Activated CD4-positive, alpha-beta memory T cell treated with anti-CD3 and anti-CD28 coated beads, Interleukin-2, amount 10 ng/mL, durations not matched to agents 7 days and 5 days (primary cell): Measurements from ENCODE around the gene VGLL1. TPM values are rescaled to one million over a fixed set of nuclear protein-coding genes. Genes with fewer than 3 reads are reported as not detected.

Experiments used
- CTCF ChIA-PET: fragments of 350-600 bp; sonication (Branson Sonifier 250); formaldehyde crosslinking; loops from one replicate; lab custom pipeline; 2021; ENCODE audit warnings: antibody characterized with exemption, inconsistent platforms; lab: Charles Lee
- POLR2A ChIA-PET: fragments of 350-600 bp; sonication (Branson Sonifier 250); formaldehyde crosslinking; loops from one replicate; lab custom pipeline; 2021; ENCODE audit warnings: antibody characterized with exemption; lab: Charles Lee
- DNase-seq: peaks from one replicate; pipeline ENCODE4 v3.0.0-alpha.2; 2020
- H3K27ac Mint-ChIP-seq: one replicate; pipeline ENCODE4 v1.8.0; 2021; ENCODE audit warnings: mild to moderate bottlenecking, mixed read lengths
- H3K27me3 Mint-ChIP-seq: one replicate; pipeline ENCODE4 v1.8.0; 2021; ENCODE audit warnings: mixed read lengths
- H3K36me3 Mint-ChIP-seq: one replicate; pipeline ENCODE4 v1.8.0; 2021; ENCODE audit warnings: low read depth, mixed read lengths
- H3K4me1 Mint-ChIP-seq: one replicate; pipeline ENCODE4 v1.8.0; 2021; ENCODE audit warnings: mixed read lengths
- H3K4me3 Mint-ChIP-seq: one replicate; pipeline ENCODE4 v1.8.0; 2021; ENCODE audit warnings: mild to moderate bottlenecking, mixed read lengths
- H3K9me3 Mint-ChIP-seq: one replicate; pipeline ENCODE4 v1.8.0; 2021; ENCODE audit warnings: mixed read lengths
- total RNA-seq, 2 experiments: library from RNA; stranded (reverse); gene quantifications; one replicate each; pipeline ENCODE4 v1.2.3, GENCODE V29; 2021

The VGLL1 gene, protein sequence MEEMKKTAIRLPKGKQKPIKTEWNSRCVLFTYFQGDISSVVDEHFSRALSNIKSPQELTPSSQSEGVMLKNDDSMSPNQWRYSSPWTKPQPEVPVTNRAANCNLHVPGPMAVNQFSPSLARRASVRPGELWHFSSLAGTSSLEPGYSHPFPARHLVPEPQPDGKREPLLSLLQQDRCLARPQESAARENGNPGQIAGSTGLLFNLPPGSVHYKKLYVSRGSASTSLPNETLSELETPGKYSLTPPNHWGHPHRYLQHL
- not detected for total RNA-seq

DNA sequence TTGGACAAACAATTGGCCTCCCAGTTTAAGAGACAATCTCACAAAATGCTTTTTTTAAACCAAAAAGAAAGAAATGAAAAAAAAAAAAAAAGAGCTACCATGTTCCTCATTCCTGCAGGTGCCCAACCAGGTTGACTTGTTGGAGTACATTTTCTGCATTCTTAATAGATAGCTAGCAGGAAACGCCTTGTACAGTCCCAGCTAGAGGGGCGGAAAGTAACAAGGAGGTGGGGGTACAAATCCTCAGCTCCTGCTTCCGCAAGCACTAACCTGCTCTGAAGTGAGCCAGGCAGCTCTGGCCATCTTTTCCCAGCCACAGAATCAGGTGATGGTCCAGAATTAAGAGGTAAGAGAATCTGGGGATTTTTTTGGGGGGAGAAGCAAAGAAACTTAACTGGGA lies at the start of gene VGLL1:
TSS of gene VGLL1 (plus strand) at position 265 of the 400 bp plus-strand sequence. CDS start 3,806 bp downstream, outside the sequence.
- Mint-ChIP-seq H3K4me3 (no peak within 1 kb of the TSS), H3K4me1 (peaks cover 2% of the 10 kb centered on the region), H3K27me3 (peaks cover 3% of the 10 kb centered on the region), H3K9me3 (no peaks in the 10 kb centered on the region), H3K36me3 (no peaks in the 10 kb centered on the region), H3K27ac (no peak within 1 kb of the TSS)
- ChIA-PET POLR2A (no interaction called here), CTCF (no interaction called here)
- DNase-seq: no peak

DNA sequence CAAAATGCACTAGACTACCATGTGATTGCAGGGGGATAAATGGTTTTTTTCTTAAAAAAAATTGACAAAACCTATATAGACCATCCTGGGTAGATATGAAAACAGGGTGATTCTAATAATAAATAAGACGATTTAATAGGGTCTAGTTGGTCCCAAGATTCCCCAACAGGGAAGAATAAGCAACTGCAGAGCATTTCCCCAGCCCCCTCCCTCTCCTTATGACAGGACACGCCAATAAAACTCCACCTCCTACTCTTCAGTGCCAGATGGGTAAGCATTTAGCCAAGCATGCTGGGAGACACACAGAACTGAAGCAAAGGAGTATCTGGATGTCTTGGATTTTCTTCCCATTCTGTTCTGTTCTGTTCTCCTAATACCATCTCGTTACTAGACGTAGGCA lies 44.4 kb upstream of the VGLL1 start, which contains the start of gene BRS3:
TSS of gene BRS3 (plus strand) at position 301 of the 400 bp plus-strand sequence. CDS start 168 bp downstream, outside the sequence.
- POLR2A ChIA-PET: no interaction called here
- H3K9me3 Mint-ChIP-seq: no peaks in the 10 kb centered on the region
- H3K36me3 Mint-ChIP-seq: no peaks in the 10 kb centered on the region
- H3K27ac Mint-ChIP-seq: no peak within 1 kb of the TSS
- H3K4me1 Mint-ChIP-seq: no peaks in the 10 kb centered on the region
- peaks cover 55% of the 10 kb centered on the region for H3K27me3 Mint-ChIP-seq
- CTCF ChIA-PET: no interaction called here
- DNase-seq: no peak
- no peak within 1 kb of the TSS for H3K4me3 Mint-ChIP-seq

DNA sequence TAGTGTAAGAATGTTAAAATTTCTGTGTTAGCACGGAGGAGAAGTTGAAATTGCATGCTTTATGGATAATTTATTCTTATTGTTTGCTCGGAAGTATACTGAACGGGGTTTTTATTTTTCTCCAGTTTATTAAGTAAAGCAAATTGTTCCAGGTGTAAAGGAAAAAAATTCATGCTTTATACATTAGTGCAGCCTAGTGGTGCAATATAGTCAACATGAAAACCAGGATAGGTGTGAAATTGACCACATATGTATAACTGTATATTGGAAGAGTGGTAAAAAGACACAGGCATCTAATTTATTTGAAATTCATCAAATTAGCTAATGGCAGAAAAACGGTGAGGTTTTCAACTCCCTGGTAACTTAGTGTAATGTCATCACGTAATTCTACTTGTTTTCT lies 43.3 kb upstream of the VGLL1 start:
- Mint-ChIP-seq H3K9me3 (no peaks in the 10 kb centered on the region), H3K36me3 (no peaks in the 10 kb centered on the region), H3K4me1 (no peaks in the 10 kb centered on the region), H3K4me3 (no peak overlapping the region), H3K27ac (no peak overlapping the region), H3K27me3 (peaks cover 57% of the 10 kb centered on the region)
- DNase-seq: no peak
- ChIA-PET CTCF (interaction anchor here (1.0 kb wide), 1 partner anchor 152 kb away, joined by 3 read pairs; no protein-coding TSS in a partner anchor), POLR2A (no interaction called here)

DNA sequence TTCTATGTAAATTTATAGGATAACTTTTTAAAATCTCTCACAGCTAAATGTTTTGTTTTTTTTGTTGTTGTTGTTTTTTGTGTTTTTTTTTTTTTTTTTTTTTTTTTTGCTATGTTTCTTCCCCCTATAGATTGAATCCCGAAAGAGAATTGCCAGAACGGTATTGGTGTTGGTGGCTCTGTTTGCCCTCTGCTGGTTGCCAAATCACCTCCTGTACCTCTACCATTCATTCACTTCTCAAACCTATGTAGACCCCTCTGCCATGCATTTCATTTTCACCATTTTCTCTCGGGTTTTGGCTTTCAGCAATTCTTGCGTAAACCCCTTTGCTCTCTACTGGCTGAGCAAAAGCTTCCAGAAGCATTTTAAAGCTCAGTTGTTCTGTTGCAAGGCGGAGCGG lies 40.2 kb upstream of the VGLL1 start:
- CTCF ChIA-PET: interaction anchor here (0.6 kb wide), 1 partner anchor 34 kb away, joined by 6 read pairs; no protein-coding TSS in a partner anchor

DNA sequence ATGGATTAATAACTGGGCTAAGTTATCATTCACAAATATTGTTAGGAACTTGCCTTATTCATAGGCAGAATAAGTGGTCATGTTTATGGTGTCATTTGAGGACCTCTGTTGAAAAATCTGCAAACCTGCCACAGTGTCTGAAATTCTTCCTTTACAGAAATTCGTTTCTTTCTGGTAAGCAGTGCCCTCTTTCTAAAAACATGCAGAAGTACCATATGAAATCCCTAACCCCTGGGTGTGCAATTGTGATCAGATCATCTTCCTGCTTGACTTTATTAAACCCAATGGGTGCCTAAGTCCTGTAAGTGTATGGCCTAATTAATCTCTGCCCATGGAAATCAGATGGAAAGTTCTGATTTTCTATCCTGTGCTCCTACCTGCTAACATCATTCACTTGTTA lies 39.0 kb upstream of the VGLL1 start:
- Mint-ChIP-seq H3K27me3 (peaks cover 35% of the 10 kb centered on the region), H3K27ac (no peak overlapping the region), H3K36me3 (no peaks in the 10 kb centered on the region), H3K4me3 (no peak overlapping the region), H3K4me1 (peaks cover 12% of the 10 kb centered on the region), H3K9me3 (no peaks in the 10 kb centered on the region)
- ChIA-PET CTCF (no interaction called here), POLR2A (no interaction called here)
- no peak for DNase-seq

More for the DNA sequence above, 40.2 kb upstream of the VGLL1 start:
- Mint-ChIP-seq H3K9me3 (no peaks in the 10 kb centered on the region), H3K36me3 (no peaks in the 10 kb centered on the region), H3K4me3 (no peak overlapping the region), H3K4me1 (peaks cover 12% of the 10 kb centered on the region), H3K27me3 (peaks cover 40% of the 10 kb centered on the region), H3K27ac (no peak overlapping the region)
- POLR2A ChIA-PET: no interaction called here
- no peak for DNase-seq

DNA sequence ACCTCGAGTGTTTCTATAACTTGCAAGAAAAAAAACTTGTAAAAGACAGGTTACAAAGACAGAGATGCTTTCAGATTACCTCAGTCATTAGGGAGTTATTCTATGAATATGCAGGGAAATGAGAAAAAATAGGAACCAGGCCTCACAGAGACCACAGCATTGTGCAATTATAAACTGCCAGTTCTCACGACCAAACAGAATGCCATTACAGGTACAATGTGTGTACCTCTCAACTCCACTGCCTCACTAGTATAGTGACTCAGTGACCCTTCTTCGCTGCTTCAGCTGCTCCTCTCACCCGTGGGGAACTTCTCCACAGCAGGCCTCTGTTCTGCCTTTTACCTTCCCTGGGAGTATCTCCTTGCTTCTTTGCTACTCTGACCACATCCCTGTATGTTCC lies 37.0 kb upstream of the VGLL1 start:
- Mint-ChIP-seq H3K27ac (peak overlapping the region; percentile 49), H3K4me1 (peaks cover 24% of the 10 kb centered on the region), H3K9me3 (no peaks in the 10 kb centered on the region), H3K4me3 (no peak overlapping the region), H3K27me3 (peaks cover 19% of the 10 kb centered on the region), H3K36me3 (peaks cover 6% of the 10 kb centered on the region)
- ChIA-PET CTCF (no interaction called here), POLR2A (interaction anchor here (2.2 kb wide), 1 partner anchor 385 kb away, joined by 8 read pairs; the partner anchor contains the start of gene RBMX)
- DNase-seq: no peak

DNA sequence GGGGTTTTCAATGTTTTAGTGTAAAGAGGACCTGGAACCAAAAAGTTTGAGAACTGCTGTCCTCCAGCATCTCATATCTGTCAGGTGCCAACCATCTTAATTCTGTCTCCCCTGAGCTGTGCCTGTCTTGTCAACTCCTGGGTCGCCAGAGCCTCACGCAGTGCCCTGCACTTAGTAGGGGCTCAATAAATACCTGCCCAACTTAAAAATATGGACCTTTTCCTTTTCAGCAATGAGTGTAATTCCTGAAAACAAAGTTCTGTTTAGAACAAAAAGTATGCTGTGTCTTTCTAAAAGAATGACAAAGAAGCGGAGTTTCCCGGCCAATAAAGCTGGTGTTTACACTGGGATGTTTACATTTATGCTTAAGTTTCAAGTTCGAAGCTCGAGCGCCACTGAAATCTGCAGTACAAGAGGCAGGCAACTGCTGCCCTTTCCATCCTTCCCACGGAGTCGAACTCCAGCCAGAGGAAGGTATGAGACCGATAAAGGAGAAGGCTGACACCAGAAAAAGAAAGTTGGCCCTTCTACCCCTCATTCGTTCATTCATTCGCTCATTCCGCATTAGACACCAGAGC lies 35.7 kb upstream of the VGLL1 start:
- peaks cover 11% of the 10 kb centered on the region for H3K27me3 Mint-ChIP-seq
- ChIA-PET POLR2A (interaction anchor here (0.8 to 2.7 kb wide), 12 partner anchors 28 to 522 kb away, joined by 3 to 23 read pairs (median 6); partner anchors contain the start of genes MMGT1 and RBMX), CTCF (no interaction called here)
- no peaks in the 10 kb centered on the region for H3K9me3 Mint-ChIP-seq
- DNase-seq: peak; percentile 15
- H3K36me3 Mint-ChIP-seq: peaks cover 15% of the 10 kb centered on the region
- peaks cover 32% of the 10 kb centered on the region for H3K4me1 Mint-ChIP-seq
- peak overlapping the region; percentile 88 for H3K4me3 Mint-ChIP-seq
- H3K27ac Mint-ChIP-seq: peak overlapping the region; percentile 97

DNA sequence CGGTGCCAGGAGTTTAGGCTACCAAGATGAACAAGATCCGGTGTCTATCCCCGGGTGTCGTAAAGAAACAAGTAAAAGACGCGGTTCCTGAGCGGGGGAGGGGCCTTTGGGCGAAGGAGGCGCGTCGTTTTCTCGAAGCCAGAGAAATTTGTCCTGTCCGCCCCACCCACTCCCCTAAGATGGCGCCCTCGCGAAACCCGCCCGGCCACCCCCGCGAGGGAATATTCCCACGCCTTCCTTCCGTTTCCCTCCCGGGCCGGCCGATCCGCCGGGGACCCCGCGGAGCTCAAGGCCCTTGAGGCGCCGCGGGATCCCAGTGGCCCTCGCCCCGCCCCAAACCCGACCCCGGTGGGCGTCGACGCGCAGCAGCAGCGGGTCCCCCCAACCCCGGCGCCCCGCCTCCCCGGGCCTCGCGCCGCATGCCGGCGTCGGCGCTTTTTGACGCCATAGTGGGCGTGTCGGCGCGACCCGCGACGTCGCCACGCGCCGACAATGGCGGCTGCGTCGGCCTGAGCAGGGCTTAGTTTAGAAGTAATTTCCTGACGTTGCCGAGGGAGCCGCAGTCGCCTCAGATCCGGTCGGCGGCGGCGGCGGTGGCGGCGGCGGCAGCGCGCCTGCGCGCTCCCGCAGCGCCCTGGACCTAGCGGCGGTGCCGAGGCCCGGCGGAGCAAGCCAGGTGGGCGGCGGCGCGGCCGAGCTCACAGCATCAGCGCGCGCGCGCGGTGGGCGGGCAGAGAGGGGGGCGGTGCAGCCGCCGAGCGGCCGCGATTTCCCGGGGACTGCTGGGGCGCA lies 35.1 kb upstream of the VGLL1 start:
- Mint-ChIP-seq H3K27me3 (peaks cover 9% of the 10 kb centered on the region), H3K27ac (peak overlapping the region; percentile 97), H3K9me3 (no peaks in the 10 kb centered on the region), H3K36me3 (peaks cover 19% of the 10 kb centered on the region), H3K4me1 (peaks cover 36% of the 10 kb centered on the region), H3K4me3 (peak overlapping the region; percentile 88)
- ChIA-PET CTCF (interaction anchor here (2.1 kb wide), 1 partner anchor 81 kb away, joined by 12 read pairs; no protein-coding TSS in a partner anchor), POLR2A (interaction anchor here (0.6 to 2.7 kb wide), 16 partner anchors 9 to 523 kb away, joined by 3 to 23 read pairs (median 5); partner anchors contain the start of genes MMGT1 and RBMX)
- DNase-seq: peak; percentile 90

DNA sequence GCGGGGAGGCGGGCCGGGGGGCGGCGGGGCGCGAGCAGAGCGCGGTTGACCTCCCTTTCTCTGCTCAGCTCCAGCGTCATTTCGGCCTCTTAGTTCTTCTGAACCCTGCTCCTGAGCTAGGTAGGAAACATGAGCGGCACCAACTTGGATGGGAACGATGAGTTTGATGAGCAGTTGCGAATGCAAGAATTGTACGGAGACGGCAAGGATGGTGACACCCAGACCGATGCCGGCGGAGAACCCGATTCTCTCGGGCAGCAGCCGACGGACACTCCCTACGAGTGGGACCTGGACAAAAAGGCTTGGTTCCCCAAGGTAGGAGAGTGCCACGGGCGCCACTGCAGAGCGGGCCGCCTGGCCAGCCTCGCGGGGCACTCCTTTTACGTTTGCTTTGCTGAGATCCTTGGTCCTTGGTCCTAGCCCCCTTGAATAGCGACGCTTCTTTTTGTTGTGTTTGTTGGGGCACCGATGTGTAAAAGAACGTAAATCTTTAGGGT lies 34.4 kb upstream of the VGLL1 start, which contains the start of gene HTATSF1:
TSS of gene HTATSF1 (plus strand) at position 37 of the 497 bp plus-strand sequence. CDS start at position 130, 93 bp downstream.
- Mint-ChIP-seq H3K36me3 (peaks cover 19% of the 10 kb centered on the region), H3K4me1 (peaks cover 36% of the 10 kb centered on the region), H3K4me3 (peak within 1 kb of the TSS; percentile 88), H3K27me3 (peaks cover 2% of the 10 kb centered on the region), H3K9me3 (no peaks in the 10 kb centered on the region), H3K27ac (peak within 1 kb of the TSS; percentile 97)
- DNase-seq: no peak
- POLR2A ChIA-PET: interaction anchor here (0.6 to 2.7 kb wide), 11 partner anchors 9 to 381 kb away, joined by 3 to 23 read pairs (median 5); no protein-coding TSS in a partner anchor
- CTCF ChIA-PET: interaction anchor here (1.0 to 2.1 kb wide), 2 partner anchors 80 to 213 kb away, joined by 3 to 12 read pairs; no protein-coding TSS in a partner anchor

DNA sequence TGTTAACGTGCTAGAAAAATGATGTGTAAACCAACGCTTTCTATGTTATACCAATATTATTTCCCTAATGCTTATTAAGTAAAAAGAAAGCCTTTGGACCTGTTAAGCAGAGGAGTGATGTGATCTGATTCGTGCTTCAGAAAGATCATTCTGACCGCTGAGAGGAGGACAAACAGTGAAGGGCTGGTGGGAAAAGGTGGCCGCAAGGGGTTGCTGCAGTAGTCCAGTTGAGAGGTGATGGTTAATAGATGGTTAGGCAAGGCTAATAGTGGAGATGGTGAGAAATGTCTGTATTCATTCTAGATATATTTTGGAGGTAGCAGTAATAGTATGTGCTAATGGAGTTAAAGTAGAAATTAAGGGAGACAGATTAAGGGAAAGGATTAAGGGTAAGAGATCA lies 12.9 kb upstream of the VGLL1 start:
- peaks cover 6% of the 10 kb centered on the region for H3K4me1 Mint-ChIP-seq
- ChIA-PET POLR2A (interaction anchor here (0.6 kb wide), 1 partner anchor 70 kb away, joined by 3 read pairs; no protein-coding TSS in a partner anchor), CTCF (no interaction called here)
- no peak overlapping the region for H3K27ac Mint-ChIP-seq
- no peak for DNase-seq
- H3K4me3 Mint-ChIP-seq: no peak overlapping the region
- H3K36me3 Mint-ChIP-seq: no peaks in the 10 kb centered on the region
- H3K9me3 Mint-ChIP-seq: no peaks in the 10 kb centered on the region
- H3K27me3 Mint-ChIP-seq: no peaks in the 10 kb centered on the region

DNA sequence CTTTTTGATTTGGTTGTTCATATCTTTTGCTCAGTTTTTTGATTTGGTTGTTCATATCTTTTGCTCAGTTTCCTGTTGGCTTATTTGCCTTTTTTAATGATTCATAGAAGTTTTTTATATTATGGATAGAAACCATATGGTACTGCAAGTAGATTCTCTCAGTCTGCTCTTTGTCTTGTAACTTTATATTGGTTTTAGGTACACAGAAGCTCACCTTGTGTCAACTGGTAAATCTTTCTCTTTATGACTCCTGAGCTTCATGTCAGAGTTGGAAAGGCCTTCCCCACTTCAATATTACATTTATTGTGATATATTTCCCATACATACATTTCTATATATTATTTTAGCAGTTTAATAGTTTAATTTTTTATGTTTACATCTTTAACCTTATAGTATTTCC lies 8.2 kb upstream of the VGLL1 start:
- Mint-ChIP-seq H3K4me3 (no peak overlapping the region), H3K36me3 (no peaks in the 10 kb centered on the region), H3K4me1 (peaks cover 6% of the 10 kb centered on the region), H3K9me3 (no peaks in the 10 kb centered on the region), H3K27me3 (no peaks in the 10 kb centered on the region), H3K27ac (no peak overlapping the region)
- POLR2A ChIA-PET: interaction anchor here (1.8 kb wide), 1 partner anchor 27 kb away, joined by 4 read pairs; no protein-coding TSS in a partner anchor
- CTCF ChIA-PET: interaction anchor here (0.6 to 1.3 kb wide), 2 partner anchors 53 to 103 kb away, joined by 3 read pairs; no protein-coding TSS in a partner anchor
- DNase-seq: no peak
